OCI-LY7 (cell line): ENCODE measurements around the gene ZNF407.

ENCODE experiments used
- CTCF ChIP-seq: fragments of 200-600 bp; sonication (generic); conservative IDR thresholded peaks from 2 replicates; pipeline ENCODE4 v1.5.1; 2014; ENCODE audit warnings: mild to moderate bottlenecking, antibody characterized with exemption, low read length, moderate library complexity, mixed read lengths
- EZH2phosphoT487 ChIP-seq: fragments of 200-600 bp; sonication (generic); IDR thresholded peaks from 2 replicates; pipeline ENCODE4 v1.6.1; 2018; ENCODE audit warnings: low read depth, borderline replicate concordance, mild to moderate bottlenecking, mixed run types, antibody characterized with exemption, low read length, moderate library complexity, mixed read lengths

GRCh38 chr18:74796211-74796610 is 198.5 kb downstream of the ZNF407 start:
- no peak for TF ChIP-seq CTCF
- TF ChIP-seq EZH2phosphoT487, result no peak
